HepG2 (cell line): Measurements from ENCODE around the gene KIF6.

ENCODE experiments used
- GABPB1 ChIP-seq: IDR thresholded peaks from 2 replicates; pipeline ENCODE4 v1.6.1; 2016; ENCODE audit warnings: mild to moderate bottlenecking, missing genetic modification reagents, moderate library complexity, missing compliant biosample characterization
- JUND ChIP-seq: sonication (generic); formaldehyde crosslinking; IDR thresholded peaks from 2 replicates; pipeline ENCODE4 v1.8.0; 2022; ENCODE audit warnings: mild to moderate bottlenecking, missing genetic modification reagents
- MAFF ChIP-seq: IDR thresholded peaks from 2 replicates; pipeline ENCODE4 v1.6.1; 2011; ENCODE audit warnings: low read depth, low read length, improper control_type of control experiment
- NR2F2 ChIP-seq: IDR thresholded peaks from 2 replicates; pipeline ENCODE4 v1.6.1; 2012; ENCODE audit warnings: low read depth, inconsistent platforms, borderline replicate concordance
- POLR2A ChIP-seq, 2 experiments: IDR thresholded peaks; 2 replicates each; pipeline ENCODE4 v1.6.1; 2011; ENCODE audit warnings: low read depth in 2 of 2, low read length in 2 of 2, mild to moderate bottlenecking in 1 of 2, moderate library complexity in 1 of 2; ENCODE audit not compliant: insufficient read depth in 1 of 2
- ZNF329 ChIP-seq: sonication (generic); formaldehyde crosslinking; IDR thresholded peaks from 2 replicates; pipeline ENCODE4 v1.9.0; 2021; ENCODE audit warnings: low read depth, mild to moderate bottlenecking, missing genetic modification reagents
- TF ChIP-seq, protein P1 (sequence below): sonication (generic); formaldehyde crosslinking; conservative IDR thresholded peaks from 2 replicates; pipeline ENCODE4 v1.5.0; 2020; ENCODE audit warnings: missing genetic modification reagents
- TF ChIP-seq, protein P2 (sequence below), 2 experiments: fragments of 450-650 bp in 1 of 2; sonication (generic) in 1 of 2; formaldehyde crosslinking in 1 of 2; IDR thresholded peaks; 2 replicates each; pipeline versions ENCODE4 v1.6.1 to v1.8.0; 2016 to 2022; ENCODE audit warnings: antibody characterized with exemption in 1 of 2, mild to moderate bottlenecking in 1 of 2, missing genetic modification reagents in 1 of 2
- TF ChIP-seq, protein P3 (sequence below): sonication (generic); formaldehyde crosslinking; IDR thresholded peaks from 2 replicates; pipeline ENCODE4 v1.4.0; 2020; ENCODE audit warnings: mild to moderate bottlenecking, missing genetic modification reagents
- TF ChIP-seq, protein P4 (sequence below): sonication (generic); formaldehyde crosslinking; IDR thresholded peaks from 2 replicates; pipeline ENCODE4 v1.5.0; 2020; ENCODE audit warnings: mild to moderate bottlenecking, missing genetic modification reagents, moderate library complexity

DNA sequence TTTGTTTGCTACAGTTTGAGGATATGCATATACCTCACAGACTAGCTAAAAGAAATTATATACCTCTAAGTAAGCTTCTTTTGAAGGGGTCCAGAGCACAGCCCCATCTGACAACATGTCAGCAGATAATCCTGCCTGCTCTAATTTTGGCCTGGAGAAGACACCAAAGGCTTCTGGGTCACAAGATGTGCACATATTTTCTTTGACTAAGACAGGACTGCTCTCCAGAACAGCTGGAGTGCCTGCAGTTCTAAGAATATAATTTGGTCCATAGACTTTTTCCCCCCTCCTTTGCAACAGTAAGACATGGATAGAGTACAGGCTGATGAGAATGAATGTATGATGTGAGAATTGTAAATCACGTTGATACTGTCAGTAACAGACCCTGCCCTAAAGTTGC is 294.8 kb downstream of the KIF6 start:
- no peak for TF ChIP-seq POLR2A (IDR thresholded peaks at IDR 0.05; ENCODE audit: insufficient read depth in 1 of 2, low read depth in 2 of 2, low read length in 2 of 2)
- no peak for TF ChIP-seq MAFF
- no peak for TF ChIP-seq NR2F2
- TF ChIP-seq, protein P1, sequence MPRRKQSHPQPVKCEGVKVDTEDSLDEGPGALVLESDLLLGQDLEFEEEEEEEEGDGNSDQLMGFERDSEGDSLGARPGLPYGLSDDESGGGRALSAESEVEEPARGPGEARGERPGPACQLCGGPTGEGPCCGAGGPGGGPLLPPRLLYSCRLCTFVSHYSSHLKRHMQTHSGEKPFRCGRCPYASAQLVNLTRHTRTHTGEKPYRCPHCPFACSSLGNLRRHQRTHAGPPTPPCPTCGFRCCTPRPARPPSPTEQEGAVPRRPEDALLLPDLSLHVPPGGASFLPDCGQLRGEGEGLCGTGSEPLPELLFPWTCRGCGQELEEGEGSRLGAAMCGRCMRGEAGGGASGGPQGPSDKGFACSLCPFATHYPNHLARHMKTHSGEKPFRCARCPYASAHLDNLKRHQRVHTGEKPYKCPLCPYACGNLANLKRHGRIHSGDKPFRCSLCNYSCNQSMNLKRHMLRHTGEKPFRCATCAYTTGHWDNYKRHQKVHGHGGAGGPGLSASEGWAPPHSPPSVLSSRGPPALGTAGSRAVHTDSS (CRISPR knock-in tag), result no peak
- TF ChIP-seq GABPB1 (CRISPR knock-in tag), result no peak
- TF ChIP-seq, protein P2, sequence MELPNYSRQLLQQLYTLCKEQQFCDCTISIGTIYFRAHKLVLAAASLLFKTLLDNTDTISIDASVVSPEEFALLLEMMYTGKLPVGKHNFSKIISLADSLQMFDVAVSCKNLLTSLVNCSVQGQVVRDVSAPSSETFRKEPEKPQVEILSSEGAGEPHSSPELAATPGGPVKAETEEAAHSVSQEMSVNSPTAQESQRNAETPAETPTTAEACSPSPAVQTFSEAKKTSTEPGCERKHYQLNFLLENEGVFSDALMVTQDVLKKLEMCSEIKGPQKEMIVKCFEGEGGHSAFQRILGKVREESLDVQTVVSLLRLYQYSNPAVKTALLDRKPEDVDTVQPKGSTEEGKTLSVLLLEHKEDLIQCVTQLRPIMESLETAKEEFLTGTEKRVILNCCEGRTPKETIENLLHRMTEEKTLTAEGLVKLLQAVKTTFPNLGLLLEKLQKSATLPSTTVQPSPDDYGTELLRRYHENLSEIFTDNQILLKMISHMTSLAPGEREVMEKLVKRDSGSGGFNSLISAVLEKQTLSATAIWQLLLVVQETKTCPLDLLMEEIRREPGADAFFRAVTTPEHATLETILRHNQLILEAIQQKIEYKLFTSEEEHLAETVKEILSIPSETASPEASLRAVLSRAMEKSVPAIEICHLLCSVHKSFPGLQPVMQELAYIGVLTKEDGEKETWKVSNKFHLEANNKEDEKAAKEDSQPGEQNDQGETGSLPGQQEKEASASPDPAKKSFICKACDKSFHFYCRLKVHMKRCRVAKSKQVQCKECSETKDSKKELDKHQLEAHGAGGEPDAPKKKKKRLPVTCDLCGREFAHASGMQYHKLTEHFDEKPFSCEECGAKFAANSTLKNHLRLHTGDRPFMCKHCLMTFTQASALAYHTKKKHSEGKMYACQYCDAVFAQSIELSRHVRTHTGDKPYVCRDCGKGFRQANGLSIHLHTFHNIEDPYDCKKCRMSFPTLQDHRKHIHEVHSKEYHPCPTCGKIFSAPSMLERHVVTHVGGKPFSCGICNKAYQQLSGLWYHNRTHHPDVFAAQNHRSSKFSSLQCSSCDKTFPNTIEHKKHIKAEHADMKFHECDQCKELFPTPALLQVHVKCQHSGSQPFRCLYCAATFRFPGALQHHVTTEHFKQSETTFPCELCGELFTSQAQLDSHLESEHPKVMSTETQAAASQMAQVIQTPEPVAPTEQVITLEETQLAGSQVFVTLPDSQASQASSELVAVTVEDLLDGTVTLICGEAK (IDR thresholded peaks at IDR 0.05), result no peak
- TF ChIP-seq, protein P2 (CRISPR knock-in tag; IDR thresholded peaks at IDR 0.05), result no peak
- TF ChIP-seq JUND (CRISPR knock-in tag), result no peak
- TF ChIP-seq, protein P3, sequence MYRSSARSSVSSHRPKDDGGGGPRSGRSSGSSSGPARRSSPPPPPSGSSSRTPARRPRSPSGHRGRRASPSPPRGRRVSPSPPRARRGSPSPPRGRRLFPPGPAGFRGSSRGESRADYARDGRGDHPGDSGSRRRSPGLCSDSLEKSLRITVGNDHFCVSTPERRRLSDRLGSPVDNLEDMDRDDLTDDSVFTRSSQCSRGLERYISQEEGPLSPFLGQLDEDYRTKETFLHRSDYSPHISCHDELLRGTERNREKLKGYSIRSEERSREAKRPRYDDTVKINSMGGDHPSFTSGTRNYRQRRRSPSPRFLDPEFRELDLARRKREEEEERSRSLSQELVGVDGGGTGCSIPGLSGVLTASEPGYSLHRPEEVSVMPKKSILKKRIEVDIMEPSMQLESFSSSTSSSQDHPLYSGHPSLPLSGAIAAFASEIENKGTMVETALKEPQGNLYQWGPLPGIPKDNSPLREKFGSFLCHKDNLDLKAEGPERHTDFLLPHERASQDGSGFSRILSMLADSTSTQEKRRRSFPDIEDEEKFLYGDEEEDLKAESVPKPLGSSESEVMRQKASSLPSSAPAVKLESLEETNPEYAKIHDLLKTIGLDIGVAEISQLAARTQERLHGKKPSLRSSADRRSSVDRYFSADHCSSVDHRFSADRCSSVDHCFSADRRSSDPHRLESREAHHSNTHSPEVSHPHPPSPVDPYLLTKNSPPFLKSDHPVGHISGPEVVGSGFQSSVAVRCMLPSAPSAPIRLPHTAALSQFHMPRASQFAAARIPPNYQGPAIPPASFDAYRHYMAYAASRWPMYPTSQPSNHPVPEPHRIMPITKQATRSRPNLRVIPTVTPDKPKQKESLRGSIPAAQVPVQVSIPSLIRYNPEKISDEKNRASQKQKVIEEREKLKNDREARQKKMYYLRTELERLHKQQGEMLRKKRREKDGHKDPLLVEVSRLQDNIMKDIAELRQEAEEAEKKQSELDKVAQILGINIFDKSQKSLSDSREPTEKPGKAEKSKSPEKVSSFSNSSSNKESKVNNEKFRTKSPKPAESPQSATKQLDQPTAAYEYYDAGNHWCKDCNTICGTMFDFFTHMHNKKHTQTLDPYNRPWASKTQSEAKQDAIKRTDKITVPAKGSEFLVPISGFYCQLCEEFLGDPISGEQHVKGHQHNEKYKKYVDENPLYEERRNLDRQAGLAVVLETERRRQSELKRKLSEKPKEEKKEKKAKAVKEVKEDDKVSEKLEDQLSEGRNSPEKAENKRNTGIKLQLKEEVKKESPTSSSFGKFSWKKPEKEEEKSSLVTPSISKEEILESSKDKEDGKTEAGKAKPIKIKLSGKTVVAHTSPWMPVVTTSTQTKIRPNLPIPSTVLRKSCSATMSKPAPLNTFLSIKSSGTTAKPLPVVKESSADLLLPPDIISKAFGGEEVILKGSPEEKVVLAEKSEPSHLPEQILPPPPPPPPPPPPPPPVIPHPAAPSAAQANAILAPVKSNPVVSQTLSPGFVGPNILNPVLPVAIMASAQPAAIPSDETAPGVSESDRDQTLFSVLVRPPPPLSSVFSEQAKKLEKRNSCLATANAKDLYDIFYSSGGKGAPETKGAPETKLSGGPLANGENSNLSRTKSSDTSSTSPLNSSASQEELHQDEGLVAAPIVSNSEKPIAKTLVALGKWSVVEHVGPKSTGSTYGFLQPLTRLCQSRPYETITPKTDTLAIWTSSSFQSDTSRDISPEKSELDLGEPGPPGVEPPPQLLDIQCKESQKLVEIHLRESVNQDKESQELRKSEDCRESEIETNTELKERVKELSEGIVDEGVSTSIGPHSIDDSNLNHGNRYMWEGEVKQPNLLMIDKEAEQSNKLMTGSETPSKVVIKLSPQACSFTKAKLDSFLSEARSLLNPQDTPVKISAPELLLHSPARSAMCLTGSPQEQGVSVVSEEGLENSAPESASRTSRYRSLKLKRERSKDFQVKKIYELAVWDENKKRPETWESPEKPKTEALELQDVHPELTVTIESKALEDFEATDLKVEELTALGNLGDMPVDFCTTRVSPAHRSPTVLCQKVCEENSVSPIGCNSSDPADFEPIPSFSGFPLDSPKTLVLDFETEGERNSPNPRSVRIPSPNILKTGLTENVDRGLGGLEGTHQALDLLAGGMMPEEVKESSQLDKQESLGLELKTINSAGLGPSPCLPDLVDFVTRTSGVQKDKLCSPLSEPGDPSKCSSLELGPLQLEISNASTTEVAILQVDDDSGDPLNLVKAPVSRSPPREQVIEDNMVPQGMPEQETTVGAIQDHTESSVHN (CRISPR knock-in tag), result no peak
- TF ChIP-seq, protein P4, sequence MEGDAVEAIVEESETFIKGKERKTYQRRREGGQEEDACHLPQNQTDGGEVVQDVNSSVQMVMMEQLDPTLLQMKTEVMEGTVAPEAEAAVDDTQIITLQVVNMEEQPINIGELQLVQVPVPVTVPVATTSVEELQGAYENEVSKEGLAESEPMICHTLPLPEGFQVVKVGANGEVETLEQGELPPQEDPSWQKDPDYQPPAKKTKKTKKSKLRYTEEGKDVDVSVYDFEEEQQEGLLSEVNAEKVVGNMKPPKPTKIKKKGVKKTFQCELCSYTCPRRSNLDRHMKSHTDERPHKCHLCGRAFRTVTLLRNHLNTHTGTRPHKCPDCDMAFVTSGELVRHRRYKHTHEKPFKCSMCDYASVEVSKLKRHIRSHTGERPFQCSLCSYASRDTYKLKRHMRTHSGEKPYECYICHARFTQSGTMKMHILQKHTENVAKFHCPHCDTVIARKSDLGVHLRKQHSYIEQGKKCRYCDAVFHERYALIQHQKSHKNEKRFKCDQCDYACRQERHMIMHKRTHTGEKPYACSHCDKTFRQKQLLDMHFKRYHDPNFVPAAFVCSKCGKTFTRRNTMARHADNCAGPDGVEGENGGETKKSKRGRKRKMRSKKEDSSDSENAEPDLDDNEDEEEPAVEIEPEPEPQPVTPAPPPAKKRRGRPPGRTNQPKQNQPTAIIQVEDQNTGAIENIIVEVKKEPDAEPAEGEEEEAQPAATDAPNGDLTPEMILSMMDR, result no peak
- no peak for TF ChIP-seq ZNF329
